HepG2 (cell line): Measurements from ENCODE around the gene NCOA3. TPM values are rescaled to one million over a fixed set of nuclear protein-coding genes. Genes with fewer than 3 reads are reported as not detected.

ENCODE experiments used
- ELF4 ChIP-seq: sonication (generic); formaldehyde crosslinking; IDR thresholded peaks from 2 replicates; pipeline ENCODE4 v1.5.0; 2020; ENCODE audit warnings: missing genetic modification reagents, mild to moderate bottlenecking, moderate library complexity, borderline replicate concordance
- EZH2 ChIP-seq: conservative IDR thresholded peaks from 2 replicates; pipeline ENCODE4 v1.6.1; 2012; ENCODE audit warnings: mild to moderate bottlenecking, low read depth, low read length, moderate library complexity
- FOSL2 ChIP-seq: sonication (generic); formaldehyde crosslinking; IDR thresholded peaks from 2 replicates; pipeline ENCODE4 v1.4.0; 2020; ENCODE audit warnings: missing genetic modification reagents
- GABPB1 ChIP-seq: IDR thresholded peaks from 2 replicates; pipeline ENCODE4 v1.6.1; 2016; ENCODE audit warnings: mild to moderate bottlenecking, missing genetic modification reagents, moderate library complexity, missing compliant biosample characterization
- KLF6 ChIP-seq: IDR thresholded peaks from 2 replicates; pipeline ENCODE4 v1.8.0; 2016; ENCODE audit warnings: missing biosample characterization, missing genetic modification reagents
- MAF1 ChIP-seq: sonication (generic); formaldehyde crosslinking; IDR thresholded peaks from 2 replicates; pipeline ENCODE4 v1.5.0; 2020; ENCODE audit warnings: missing genetic modification reagents, borderline replicate concordance
- RAD21 ChIP-seq: fragments of 450-650 bp; formaldehyde crosslinking; IDR thresholded peaks from 2 replicates; pipeline ENCODE4 v1.5.0; 2020; ENCODE audit warnings: mild to moderate bottlenecking
- RAD51 ChIP-seq: fragments of 450-650 bp; IDR thresholded peaks from 2 replicates; pipeline ENCODE4 v1.6.1; 2016; ENCODE audit warnings: borderline replicate concordance
- RORA ChIP-seq: sonication (generic); formaldehyde crosslinking; IDR thresholded peaks from 2 replicates; pipeline ENCODE4 v1.5.0; 2020; ENCODE audit warnings: mild to moderate bottlenecking, missing genetic modification reagents, moderate library complexity
- SIX4 ChIP-seq: sonication (generic); formaldehyde crosslinking; IDR thresholded peaks from 2 replicates; pipeline ENCODE4 v1.4.0; 2020; ENCODE audit warnings: missing genetic modification reagents
- SOX5 ChIP-seq: IDR thresholded peaks from 2 replicates; pipeline ENCODE4 v1.6.1; 2016; ENCODE audit warnings: borderline replicate concordance
- TARDBP ChIP-seq: sonication (generic); formaldehyde crosslinking; IDR thresholded peaks from 2 replicates; pipeline ENCODE4 v1.8.0; 2022; ENCODE audit warnings: mild to moderate bottlenecking, missing genetic modification reagents
- THAP11 ChIP-seq: IDR thresholded peaks from 2 replicates; pipeline ENCODE4 v1.6.1; 2016; ENCODE audit warnings: missing biosample characterization, missing genetic modification reagents
- U2AF2 ChIP-seq: fragments of 200-400 bp; formaldehyde crosslinking; IDR thresholded peaks from 2 replicates; pipeline ENCODE4 v1.6.1; 2017; ENCODE audit warnings: low read depth, mild to moderate bottlenecking, low read length
- WIZ ChIP-seq: sonication (generic); formaldehyde crosslinking; IDR thresholded peaks from 2 replicates; pipeline ENCODE4 v1.5.1; 2020; ENCODE audit warnings: mild to moderate bottlenecking, missing genetic modification reagents
- YY1 ChIP-seq: IDR thresholded peaks from 2 replicates; pipeline ENCODE4 v1.6.1; 2011; ENCODE audit warnings: low read length, low read depth, moderate library complexity, mild to moderate bottlenecking; ENCODE audit not compliant: insufficient read depth, insufficient replicate concordance
- ZBTB42 ChIP-seq: sonication (generic); formaldehyde crosslinking; IDR thresholded peaks from 2 replicates; pipeline ENCODE4 v1.5.0; 2020; ENCODE audit warnings: mild to moderate bottlenecking, missing genetic modification reagents
- ZNF317 ChIP-seq: sonication (generic); formaldehyde crosslinking; IDR thresholded peaks from 2 replicates; pipeline ENCODE4 v1.5.0; 2020; ENCODE audit warnings: mild to moderate bottlenecking, missing genetic modification reagents
- ZNF33A ChIP-seq: sonication (generic); formaldehyde crosslinking; IDR thresholded peaks from 2 replicates; pipeline ENCODE4 v1.5.1; 2020; ENCODE audit warnings: missing genetic modification reagents, mild to moderate bottlenecking, moderate library complexity, borderline replicate concordance
- ZNF382 ChIP-seq: sonication (generic); formaldehyde crosslinking; IDR thresholded peaks from 2 replicates; pipeline ENCODE4 v1.5.0; 2020; ENCODE audit warnings: missing genetic modification reagents, mild to moderate bottlenecking, borderline replicate concordance
- ZNF431 ChIP-seq: sonication (generic); formaldehyde crosslinking; IDR thresholded peaks from 2 replicates; pipeline ENCODE4 v1.9.0; 2022; ENCODE audit warnings: missing genetic modification reagents, low read depth, mild to moderate bottlenecking, borderline replicate concordance
- ZNF563 ChIP-seq: sonication (generic); formaldehyde crosslinking; IDR thresholded peaks from 2 replicates; pipeline ENCODE4 v1.8.0; 2022; ENCODE audit warnings: mild to moderate bottlenecking, moderate library complexity, missing genetic modification reagents
- ZNF747 ChIP-seq: sonication (generic); formaldehyde crosslinking; IDR thresholded peaks from 2 replicates; pipeline ENCODE4 v1.8.1; 2023; ENCODE audit warnings: missing genetic modification reagents, mild to moderate bottlenecking, borderline replicate concordance
- ZNF841 ChIP-seq: sonication (generic); formaldehyde crosslinking; IDR thresholded peaks from 2 replicates; pipeline ENCODE4 v1.8.1; 2023; ENCODE audit warnings: missing genetic modification reagents, borderline replicate concordance
- ZSCAN12 ChIP-seq: sonication (generic); formaldehyde crosslinking; IDR thresholded peaks from 2 replicates; pipeline ENCODE4 v1.9.0; 2021; ENCODE audit warnings: mild to moderate bottlenecking, missing genetic modification reagents
- ZSCAN29 ChIP-seq: sonication (generic); formaldehyde crosslinking; conservative IDR thresholded peaks from 2 replicates; pipeline ENCODE4 v1.4.0; 2020; ENCODE audit warnings: mild to moderate bottlenecking, missing genetic modification reagents
- polyA plus RNA-seq, 8 experiments: library from polyadenylated mRNA; depleted of rRNA in 3 of 8; stranded (reverse) in 7 of 8; unstranded in 1 of 8; fragments of >200 nt; fragmentation: Illumina TruSeq in 4 of 8; extraction: Trizol in 4 of 8; gene quantifications; 2 replicates each; pipeline versions ENCODE4 v1.2.1 to v1.2.3, GENCODE V29; 2011 to 2016; ENCODE audit warnings: low read depth in 4 of 8, missing spikeins in 1 of 8, mixed read lengths in 1 of 8; ENCODE audit not compliant: insufficient read depth in 1 of 8
- total RNA-seq, 5 experiments: library from RNA; depleted of rRNA; stranded (reverse); fragments of >200 nt; fragmentation: Illumina TruSeq; extraction: Trizol; gene quantifications; 2 replicates each; pipeline ENCODE4 v1.2.3, GENCODE V29; 2016; ENCODE audit warnings: low read depth in 1 of 5
- TF ChIP-seq, protein P1 (sequence below): sonication (generic); formaldehyde crosslinking; IDR thresholded peaks from 2 replicates; pipeline ENCODE4 v1.8.1; 2022; ENCODE audit warnings: low read depth, mild to moderate bottlenecking, missing genetic modification reagents
- TF ChIP-seq, protein P2 (sequence below): sonication (generic); formaldehyde crosslinking; IDR thresholded peaks from 2 replicates; pipeline ENCODE4 v1.8.1; 2023; ENCODE audit warnings: mild to moderate bottlenecking, missing genetic modification reagents

NCOA3 gene
- total and polyA plus RNA-seq, 2 of the 13 experiments (the other 11 are each of a cell fraction or from before 2014, with no cell fraction given), result 35.0 to 56.8 TPM

DNA sequence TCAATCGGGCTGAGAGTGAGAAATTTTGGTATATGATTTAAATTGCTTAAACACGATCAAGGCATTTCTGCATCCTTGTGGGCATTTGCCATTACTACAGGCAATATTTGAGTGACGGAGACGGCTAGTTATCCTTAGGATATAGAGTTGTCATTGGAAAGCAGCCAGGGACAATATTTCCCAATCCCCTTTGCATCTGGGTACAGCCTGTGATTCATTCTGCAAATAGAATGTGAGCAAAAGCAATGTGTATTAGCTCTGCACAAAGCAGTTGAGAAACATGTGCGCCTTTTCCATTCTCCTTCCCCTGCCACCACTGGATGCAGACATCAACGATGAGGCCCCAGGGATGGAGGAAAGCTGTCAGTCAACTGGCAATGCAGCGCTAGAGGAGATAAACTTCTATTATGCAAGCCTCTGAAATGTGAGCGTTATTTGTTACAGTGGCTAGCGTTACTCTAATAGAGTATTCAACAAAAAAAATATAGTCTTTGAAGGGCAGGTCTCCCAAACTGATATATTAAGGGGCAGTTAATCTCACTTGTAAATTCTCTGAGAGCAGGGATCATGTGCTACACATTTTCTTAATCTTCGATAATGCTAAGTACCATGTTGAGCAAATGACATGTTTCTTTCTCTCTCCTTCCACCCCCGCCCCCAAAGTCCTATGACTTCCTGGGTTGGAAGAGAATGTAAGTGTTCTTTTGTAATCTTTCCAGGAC lies 37.1 kb upstream of the NCOA3 start (continued):
- TF ChIP-seq ZNF563 (CRISPR knock-in tag) (no peak), TARDBP (peak; percentile 98), FOSL2 (peak; percentile 100), YY1 (peak; percentile 63), RORA (CRISPR knock-in tag) (no peak), RAD51 (no peak), RAD21 (CRISPR knock-in tag) (peak; percentile 74), THAP11 (CRISPR knock-in tag) (peak; percentile 91), WIZ (0 out of 2 replicates have a peak, but pooled peaks have one; percentile 78), ZBTB42 (CRISPR knock-in tag) (peak; percentile 96), SOX5 (CRISPR knock-in tag) (peak; percentile 99), ELF4 (peak; percentile 77; the same call in 1 of the 2 replicates), ZNF33A (CRISPR knock-in tag) (no peak), KLF6 (CRISPR knock-in tag) (peak; percentile 96), ZSCAN12 (CRISPR knock-in tag) (no peak), ZNF747 (CRISPR knock-in tag) (0 out of 2 replicates have a peak, but pooled peaks have one; percentile 18), U2AF2 (no peak), MAF1 (CRISPR knock-in tag) (0 out of 2 replicates have a peak, but pooled peaks have one; percentile 47), EZH2 (no peak), ZNF841 (CRISPR knock-in tag) (no peak), ZNF382 (CRISPR knock-in tag) (no peak), ZNF431 (peak; percentile 93; the same call in 1 of the 2 replicates), GABPB1 (peak; percentile 51), ZNF317 (peak; percentile 94), SIX4 (CRISPR knock-in tag) (peak; percentile 92), ZSCAN29 (peak; percentile 22; the same call in 1 of the 2 replicates)
- TF ChIP-seq, protein P1, sequence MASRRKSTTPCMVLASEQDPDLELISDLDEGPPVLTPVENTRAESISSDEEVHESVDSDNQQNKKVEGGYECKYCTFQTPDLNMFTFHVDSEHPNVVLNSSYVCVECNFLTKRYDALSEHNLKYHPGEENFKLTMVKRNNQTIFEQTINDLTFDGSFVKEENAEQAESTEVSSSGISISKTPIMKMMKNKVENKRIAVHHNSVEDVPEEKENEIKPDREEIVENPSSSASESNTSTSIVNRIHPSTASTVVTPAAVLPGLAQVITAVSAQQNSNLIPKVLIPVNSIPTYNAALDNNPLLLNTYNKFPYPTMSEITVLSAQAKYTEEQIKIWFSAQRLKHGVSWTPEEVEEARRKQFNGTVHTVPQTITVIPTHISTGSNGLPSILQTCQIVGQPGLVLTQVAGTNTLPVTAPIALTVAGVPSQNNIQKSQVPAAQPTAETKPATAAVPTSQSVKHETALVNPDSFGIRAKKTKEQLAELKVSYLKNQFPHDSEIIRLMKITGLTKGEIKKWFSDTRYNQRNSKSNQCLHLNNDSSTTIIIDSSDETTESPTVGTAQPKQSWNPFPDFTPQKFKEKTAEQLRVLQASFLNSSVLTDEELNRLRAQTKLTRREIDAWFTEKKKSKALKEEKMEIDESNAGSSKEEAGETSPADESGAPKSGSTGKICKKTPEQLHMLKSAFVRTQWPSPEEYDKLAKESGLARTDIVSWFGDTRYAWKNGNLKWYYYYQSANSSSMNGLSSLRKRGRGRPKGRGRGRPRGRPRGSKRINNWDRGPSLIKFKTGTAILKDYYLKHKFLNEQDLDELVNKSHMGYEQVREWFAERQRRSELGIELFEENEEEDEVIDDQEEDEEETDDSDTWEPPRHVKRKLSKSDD (CRISPR knock-in tag), result peak; percentile 93
- TF ChIP-seq, protein P2, sequence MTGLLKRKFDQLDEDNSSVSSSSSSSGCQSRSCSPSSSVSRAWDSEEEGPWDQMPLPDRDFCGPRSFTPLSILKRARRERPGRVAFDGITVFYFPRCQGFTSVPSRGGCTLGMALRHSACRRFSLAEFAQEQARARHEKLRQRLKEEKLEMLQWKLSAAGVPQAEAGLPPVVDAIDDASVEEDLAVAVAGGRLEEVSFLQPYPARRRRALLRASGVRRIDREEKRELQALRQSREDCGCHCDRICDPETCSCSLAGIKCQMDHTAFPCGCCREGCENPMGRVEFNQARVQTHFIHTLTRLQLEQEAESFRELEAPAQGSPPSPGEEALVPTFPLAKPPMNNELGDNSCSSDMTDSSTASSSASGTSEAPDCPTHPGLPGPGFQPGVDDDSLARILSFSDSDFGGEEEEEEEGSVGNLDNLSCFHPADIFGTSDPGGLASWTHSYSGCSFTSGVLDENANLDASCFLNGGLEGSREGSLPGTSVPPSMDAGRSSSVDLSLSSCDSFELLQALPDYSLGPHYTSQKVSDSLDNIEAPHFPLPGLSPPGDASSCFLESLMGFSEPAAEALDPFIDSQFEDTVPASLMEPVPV (CRISPR knock-in tag), result no peak
